ENCODE results near the gene SORCS2.

SORCS2 gene

GRCh38 chr4:7362341-7362740 lies 170.0 kb downstream of the SORCS2 start:
- no peak for DNase-seq

- no peak for DNase-seq
Observed at GRCh38 chr4:7362862-7363430, 170.6 kb downstream of the SORCS2 start.

- DNase-seq, result no peak
Observed at GRCh38 chr4:7364979-7365378, 172.6 kb downstream of the SORCS2 start.

GRCh38 chr4:7365462-7366179 lies 173.3 kb downstream of the SORCS2 start:
- DNase-seq, result peak in 1 of 2 experiments; percentile 16

- no peak for DNase-seq
Observed at GRCh38 chr4:7366180-7366945, 174.0 kb downstream of the SORCS2 start.

- DNase-seq, result no peak
Observed at GRCh38 chr4:7366954-7367353, 174.6 kb downstream of the SORCS2 start.

- no peak for DNase-seq
Observed at GRCh38 chr4:7367406-7367805, 175.1 kb downstream of the SORCS2 start.

GRCh38 chr4:7367864-7368277 lies 175.5 kb downstream of the SORCS2 start:
- DNase-seq, result no peak

GRCh38 chr4:7368296-7368695 lies 176.0 kb downstream of the SORCS2 start:
- DNase-seq, result no peak

- DNase-seq, result no peak
Observed at GRCh38 chr4:7369511-7369910, 177.2 kb downstream of the SORCS2 start.

- no peak for DNase-seq
Observed at GRCh38 chr4:7370038-7370437, 177.7 kb downstream of the SORCS2 start.

GRCh38 chr4:7371210-7371941 lies 179.0 kb downstream of the SORCS2 start:
- no peak for DNase-seq

- DNase-seq, result no peak
Observed at GRCh38 chr4:7372673-7373072, 180.3 kb downstream of the SORCS2 start.

- DNase-seq, result no peak
Observed at GRCh38 chr4:7374571-7374970, 182.2 kb downstream of the SORCS2 start.

GRCh38 chr4:7375427-7375826 lies 183.1 kb downstream of the SORCS2 start:
- no peak for DNase-seq

GRCh38 chr4:7377223-7377865 lies 185.0 kb downstream of the SORCS2 start:
- DNase-seq, result no peak

- DNase-seq, result no peak
Observed at GRCh38 chr4:7379186-7379585, 186.8 kb downstream of the SORCS2 start.

- DNase-seq, result no peak
Observed at GRCh38 chr4:7379719-7380118, 187.4 kb downstream of the SORCS2 start.

GRCh38 chr4:7381221-7381889 lies 189.0 kb downstream of the SORCS2 start:
- DNase-seq, result no peak

- DNase-seq, result no peak
Observed at GRCh38 chr4:7381890-7382633, 189.7 kb downstream of the SORCS2 start.

- no peak for DNase-seq
Observed at GRCh38 chr4:7382634-7383014, 190.3 kb downstream of the SORCS2 start.

GRCh38 chr4:7383266-7383665 lies 190.9 kb downstream of the SORCS2 start:
- DNase-seq, result no peak
